ENCODE results near the gene TBC1D1.
"Not testable (repeated sequence)": the region's sequence is repeated elsewhere in the genome, so short reads cannot be mapped to it uniquely, and the experiment has no call there.

The TBC1D1 gene

DNA sequence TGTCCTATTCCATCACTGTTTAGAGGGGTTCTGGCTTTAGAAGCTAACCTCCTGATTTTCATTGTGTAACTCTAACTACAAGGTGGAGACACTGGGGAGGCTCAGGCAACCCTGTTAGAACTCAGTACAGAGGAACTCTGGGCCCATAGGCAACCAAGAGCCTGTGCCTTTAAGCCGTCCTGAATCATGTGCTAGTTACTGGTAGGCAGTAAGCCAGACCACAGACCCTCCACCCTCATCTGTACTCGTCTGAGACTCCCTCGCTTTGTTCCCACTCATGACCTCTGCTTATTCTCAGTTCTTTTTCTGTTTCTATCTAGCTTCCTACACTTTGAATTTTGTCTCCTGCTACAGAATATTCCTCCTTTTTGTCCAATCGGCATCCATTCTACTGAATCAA lies 31.4 kb downstream of the TBC1D1 start:
- TF ChIP-seq, protein P1, sequence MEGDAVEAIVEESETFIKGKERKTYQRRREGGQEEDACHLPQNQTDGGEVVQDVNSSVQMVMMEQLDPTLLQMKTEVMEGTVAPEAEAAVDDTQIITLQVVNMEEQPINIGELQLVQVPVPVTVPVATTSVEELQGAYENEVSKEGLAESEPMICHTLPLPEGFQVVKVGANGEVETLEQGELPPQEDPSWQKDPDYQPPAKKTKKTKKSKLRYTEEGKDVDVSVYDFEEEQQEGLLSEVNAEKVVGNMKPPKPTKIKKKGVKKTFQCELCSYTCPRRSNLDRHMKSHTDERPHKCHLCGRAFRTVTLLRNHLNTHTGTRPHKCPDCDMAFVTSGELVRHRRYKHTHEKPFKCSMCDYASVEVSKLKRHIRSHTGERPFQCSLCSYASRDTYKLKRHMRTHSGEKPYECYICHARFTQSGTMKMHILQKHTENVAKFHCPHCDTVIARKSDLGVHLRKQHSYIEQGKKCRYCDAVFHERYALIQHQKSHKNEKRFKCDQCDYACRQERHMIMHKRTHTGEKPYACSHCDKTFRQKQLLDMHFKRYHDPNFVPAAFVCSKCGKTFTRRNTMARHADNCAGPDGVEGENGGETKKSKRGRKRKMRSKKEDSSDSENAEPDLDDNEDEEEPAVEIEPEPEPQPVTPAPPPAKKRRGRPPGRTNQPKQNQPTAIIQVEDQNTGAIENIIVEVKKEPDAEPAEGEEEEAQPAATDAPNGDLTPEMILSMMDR (IDR thresholded peaks at IDR 0.05; ENCODE audit: low read depth, low read length, poor library complexity, severe bottlenecking) = no peak
- no peak for TF ChIP-seq EZH2phosphoT487 (IDR thresholded peaks at IDR 0.05; ENCODE audit: borderline replicate concordance, low read length)
- Histone ChIP-seq H3K36me3 (ENCODE audit: control insufficient read depth, low read length) (no peaks in the 10 kb centered on the region), H3K9me2 (replicated peaks; ENCODE audit: control insufficient read depth, low read length) (no peaks in the 10 kb centered on the region), H3K27me3 (ENCODE audit: control insufficient read depth, low read length) (no peaks in the 10 kb centered on the region), H3K27ac (ENCODE audit: low read depth, low read length) (no peak overlapping the region), H3K9me3 (ENCODE audit: control insufficient read depth, insufficient read depth, low read length) (no peaks in the 10 kb centered on the region), H3K4me3 (ENCODE audit: low read length) (no peak overlapping the region), H3K4me2 (ENCODE audit: low read length) (no peak overlapping the region), H3F3A (ENCODE audit: control insufficient read depth, insufficient read depth) (no peaks in the 10 kb centered on the region), H4K20me1 (ENCODE audit: control insufficient read depth, insufficient read depth, low read depth, low read length) (peaks cover 4% of the 10 kb centered on the region; the same call in 1 of the 2 replicates), H3K4me1 (ENCODE audit: control insufficient read depth, low read length) (no peaks in the 10 kb centered on the region), H3K79me2 (ENCODE audit: control insufficient read depth, low read length) (no peaks in the 10 kb centered on the region)

DNA sequence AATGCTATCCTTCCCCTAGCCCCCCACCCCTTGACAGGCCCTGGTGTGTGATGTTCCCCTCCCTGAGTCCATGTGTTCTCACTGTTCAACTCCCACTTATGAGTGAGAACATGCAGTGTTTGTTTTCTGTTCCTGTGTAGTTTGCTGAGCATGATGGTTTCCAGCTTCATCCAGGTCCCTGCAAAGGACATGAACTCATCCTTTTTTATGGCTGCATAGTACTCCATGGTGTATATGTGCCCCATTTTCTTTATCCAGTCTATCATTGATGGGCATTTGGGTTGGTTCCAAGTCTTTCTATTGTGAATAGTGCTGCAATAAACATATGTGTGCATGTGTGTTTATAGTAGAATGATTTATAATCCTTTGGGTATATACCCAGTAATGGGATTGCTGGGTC lies 32.2 kb downstream of the TBC1D1 start:
- H3F3A ChIP-seq (ENCODE audit: control insufficient read depth, insufficient read depth); H3K4me1 ChIP-seq (ENCODE audit: control insufficient read depth, low read length); H3K27ac ChIP-seq (ENCODE audit: low read depth, low read length); H3K27me3 ChIP-seq (ENCODE audit: control insufficient read depth, low read length); H3K9me3 ChIP-seq (ENCODE audit: control insufficient read depth, insufficient read depth, low read length); H3K4me3 ChIP-seq (ENCODE audit: low read length); H4K20me1 ChIP-seq (ENCODE audit: control insufficient read depth, insufficient read depth, low read depth, low read length); H3K4me2 ChIP-seq (ENCODE audit: low read length); H3K79me2 ChIP-seq (ENCODE audit: control insufficient read depth, low read length); H3K9me2 ChIP-seq (replicated peaks; ENCODE audit: control insufficient read depth, low read length); H3K36me3 ChIP-seq (ENCODE audit: control insufficient read depth, low read length): not testable (repeated sequence)

DNA sequence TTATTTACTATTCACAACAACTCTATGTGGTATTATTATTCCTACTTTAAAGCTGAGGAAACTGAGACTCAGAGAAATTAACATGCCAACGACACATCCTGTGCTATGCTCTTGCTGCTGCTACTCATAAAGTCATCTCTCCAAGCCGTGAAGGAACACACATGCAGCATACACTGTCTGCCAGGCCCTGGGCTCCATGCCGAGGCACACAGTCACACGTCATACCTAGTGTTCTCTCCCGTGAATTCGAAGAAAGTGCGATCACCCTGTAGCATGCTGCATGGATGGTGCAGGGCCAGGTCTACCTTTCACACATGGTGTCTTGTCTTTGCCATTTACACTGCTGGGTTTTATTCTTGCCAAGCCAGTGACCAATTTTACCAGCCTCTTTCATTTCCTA lies 34.1 kb downstream of the TBC1D1 start:
- no peak for TF ChIP-seq EZH2phosphoT487 (IDR thresholded peaks at IDR 0.05; ENCODE audit: borderline replicate concordance, low read length)
- TF ChIP-seq, protein P1 (IDR thresholded peaks at IDR 0.05; ENCODE audit: low read depth, low read length, poor library complexity, severe bottlenecking) = no peak
- Histone ChIP-seq H3K79me2 (ENCODE audit: control insufficient read depth, low read length) (no peaks in the 10 kb centered on the region), H3K4me1 (ENCODE audit: control insufficient read depth, low read length) (no peaks in the 10 kb centered on the region), H3K9me2 (replicated peaks; ENCODE audit: control insufficient read depth, low read length) (no peaks in the 10 kb centered on the region), H4K20me1 (ENCODE audit: control insufficient read depth, insufficient read depth, low read depth, low read length) (peaks cover 4% of the 10 kb centered on the region; the same call in 1 of the 2 replicates), H3K36me3 (ENCODE audit: control insufficient read depth, low read length) (0 out of 2 replicates have a peak, but pooled peaks cover 3% of the 10 kb centered on the region), H3K9me3 (ENCODE audit: control insufficient read depth, insufficient read depth, low read length) (no peaks in the 10 kb centered on the region), H3K27me3 (ENCODE audit: control insufficient read depth, low read length) (no peaks in the 10 kb centered on the region), H3F3A (ENCODE audit: control insufficient read depth, insufficient read depth) (no peaks in the 10 kb centered on the region), H3K4me2 (ENCODE audit: low read length) (no peak overlapping the region), H3K4me3 (ENCODE audit: low read length) (no peak overlapping the region), H3K27ac (ENCODE audit: low read depth, low read length) (no peak overlapping the region)

DNA sequence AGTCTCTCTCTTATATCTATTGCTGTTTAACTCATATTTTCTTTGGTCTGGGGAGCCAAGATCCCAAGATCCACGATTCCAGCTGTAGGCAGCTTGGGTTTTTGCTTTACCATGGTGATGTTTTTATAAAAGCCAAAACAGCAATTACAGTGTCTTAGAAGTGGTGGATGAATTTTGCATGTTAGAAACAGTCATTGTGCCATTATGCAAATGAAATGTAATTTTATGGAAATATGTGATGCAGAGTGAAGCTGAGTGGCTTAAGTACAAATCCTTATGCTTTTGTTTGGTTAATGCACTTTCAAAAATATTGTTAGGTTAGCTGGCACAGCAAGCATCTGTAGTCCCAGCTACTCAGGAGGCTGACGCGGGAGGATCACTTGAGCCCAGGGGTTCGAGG lies 36.5 kb downstream of the TBC1D1 start:
- no peaks in the 10 kb centered on the region for H3K4me1 ChIP-seq (ENCODE audit: control insufficient read depth, low read length)
- H3F3A ChIP-seq (ENCODE audit: control insufficient read depth, insufficient read depth) = no peaks in the 10 kb centered on the region
- H3K9me3 ChIP-seq (ENCODE audit: control insufficient read depth, insufficient read depth, low read length) = no peaks in the 10 kb centered on the region
- no peaks in the 10 kb centered on the region for H3K9me2 ChIP-seq (replicated peaks; ENCODE audit: control insufficient read depth, low read length)
- H3K4me2 ChIP-seq (ENCODE audit: low read length) = no peak overlapping the region
- TF ChIP-seq EZH2phosphoT487 (IDR thresholded peaks at IDR 0.05; ENCODE audit: borderline replicate concordance, low read length) = no peak
- TF ChIP-seq, protein P1 (IDR thresholded peaks at IDR 0.05; ENCODE audit: low read depth, low read length, poor library complexity, severe bottlenecking) = no peak
- H3K4me3 ChIP-seq (ENCODE audit: low read length) = no peak overlapping the region
- H3K27ac ChIP-seq (ENCODE audit: low read depth, low read length) = no peak overlapping the region
- H4K20me1 ChIP-seq (ENCODE audit: control insufficient read depth, insufficient read depth, low read depth, low read length) = peaks cover 4% of the 10 kb centered on the region; the same call in 1 of the 2 replicates
- no peaks in the 10 kb centered on the region for H3K79me2 ChIP-seq (ENCODE audit: control insufficient read depth, low read length)
- no peaks in the 10 kb centered on the region for H3K27me3 ChIP-seq (ENCODE audit: control insufficient read depth, low read length)
- H3K36me3 ChIP-seq (ENCODE audit: control insufficient read depth, low read length) = 0 out of 2 replicates have a peak, but pooled peaks cover 3% of the 10 kb centered on the region

Measured in DOHH2 (cell line).